Stimulated activated CD4-positive, alpha-beta T cell treated with anti-CD3 and anti-CD28 coated beads, TNF-alpha, amount 100 ng/mL, for 4 hours (primary cell): ENCODE data around the gene DSTN.

Experiments
- DNase-seq, 3 experiments: peaks; one replicate each; pipeline ENCODE4 v3.0.0-alpha.2; 2020; ENCODE audit warnings: low read depth in 3 of 3

DSTN gene

DNA sequence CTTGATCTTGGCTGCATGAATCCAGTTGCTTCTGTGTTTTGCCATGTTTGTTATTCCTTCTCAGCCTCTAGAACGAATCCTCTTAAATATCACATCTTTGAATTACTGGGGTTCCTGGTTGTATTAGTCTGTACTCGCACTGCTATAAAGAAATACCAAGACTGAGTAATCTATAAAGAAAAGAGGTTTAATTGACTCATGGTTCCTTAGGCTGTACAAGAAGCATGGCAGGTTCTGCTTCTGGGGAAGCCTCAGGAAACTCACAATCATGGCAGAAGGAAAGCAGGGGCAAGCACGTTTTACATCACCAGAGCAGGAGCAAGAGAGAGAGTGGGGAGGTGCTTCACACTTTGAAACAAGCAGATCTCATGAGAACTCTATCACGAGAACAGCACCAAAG, 20.7 kb upstream of the DSTN start:
- no peak for DNase-seq

DNA sequence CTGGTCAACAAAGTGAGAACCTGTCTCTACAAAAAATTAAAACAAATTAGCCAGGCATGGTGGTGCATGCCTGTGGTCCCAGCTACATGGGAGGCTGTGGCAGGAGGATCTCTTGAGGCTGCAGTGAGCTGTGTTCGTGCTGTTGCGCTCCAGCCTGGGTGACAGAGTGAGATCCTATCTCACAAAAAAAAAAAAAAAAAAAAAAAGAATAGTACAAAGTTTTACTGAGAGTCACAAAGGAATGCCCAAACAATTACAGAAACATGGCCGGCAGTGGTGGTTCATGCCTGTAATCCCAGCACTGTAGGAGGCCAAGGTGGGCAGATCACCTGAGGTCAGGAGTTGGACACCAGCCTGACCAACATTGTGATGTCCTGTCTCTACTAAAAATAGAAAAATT, 14.8 kb upstream of the DSTN start:
- no peak for DNase-seq

DNA sequence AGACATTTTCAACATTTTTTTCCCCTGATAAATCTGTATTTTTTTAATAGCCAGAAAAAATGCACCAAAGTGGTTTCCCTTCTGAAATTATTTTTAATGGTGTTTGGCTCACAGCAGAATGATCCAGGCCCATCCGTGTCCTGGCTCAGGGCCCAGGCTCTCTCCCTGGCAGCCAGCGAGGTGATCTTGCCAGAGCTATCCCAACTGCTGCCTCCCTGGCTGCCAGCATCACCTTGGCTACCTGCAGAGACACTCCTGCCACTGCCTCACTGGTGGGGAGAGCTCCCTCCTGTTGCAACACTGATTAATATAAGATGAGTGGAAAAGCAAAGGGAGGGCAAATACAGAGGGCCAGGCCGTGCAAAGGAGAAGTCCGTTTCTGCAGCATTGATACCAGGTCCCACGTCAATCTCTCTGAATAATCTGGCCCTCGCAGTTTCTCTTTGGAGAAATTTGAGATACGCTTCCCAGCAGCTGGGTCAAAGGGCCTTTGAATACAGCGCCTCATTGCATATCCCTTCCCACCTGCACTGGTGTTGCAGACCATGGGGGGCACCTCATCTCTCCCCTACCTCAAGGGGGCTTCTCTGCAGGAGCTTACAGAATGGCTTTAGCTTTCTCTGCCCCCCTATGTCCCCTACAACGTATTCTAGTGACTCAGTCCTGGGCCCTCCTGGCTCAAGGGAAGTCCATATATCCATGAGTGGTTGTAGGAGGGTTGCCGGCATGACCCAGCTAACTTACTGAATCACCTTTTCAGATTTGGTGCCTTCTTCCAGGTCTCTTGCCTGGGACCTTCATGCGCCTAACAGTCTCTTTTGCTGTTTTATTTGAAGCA, 12.8 kb upstream of the DSTN start:
- no peak for DNase-seq

DNA sequence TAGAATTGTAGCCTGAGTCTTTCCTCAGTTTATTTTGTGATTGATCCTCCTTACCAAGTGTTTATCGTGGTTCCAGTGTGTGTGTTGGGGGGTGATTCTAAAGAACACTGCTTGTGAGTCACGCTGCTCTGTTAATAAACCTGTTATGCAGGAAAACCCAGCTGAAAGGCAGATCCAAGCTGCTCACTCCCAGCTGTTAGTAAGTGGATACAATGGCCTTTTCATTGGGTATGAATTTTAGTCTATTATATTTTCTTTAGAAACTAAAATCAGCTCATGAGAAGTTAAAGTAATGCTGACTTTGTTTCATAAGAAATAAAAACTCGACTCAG, 12.2 kb upstream of the DSTN start:
- no peak for DNase-seq

DNA sequence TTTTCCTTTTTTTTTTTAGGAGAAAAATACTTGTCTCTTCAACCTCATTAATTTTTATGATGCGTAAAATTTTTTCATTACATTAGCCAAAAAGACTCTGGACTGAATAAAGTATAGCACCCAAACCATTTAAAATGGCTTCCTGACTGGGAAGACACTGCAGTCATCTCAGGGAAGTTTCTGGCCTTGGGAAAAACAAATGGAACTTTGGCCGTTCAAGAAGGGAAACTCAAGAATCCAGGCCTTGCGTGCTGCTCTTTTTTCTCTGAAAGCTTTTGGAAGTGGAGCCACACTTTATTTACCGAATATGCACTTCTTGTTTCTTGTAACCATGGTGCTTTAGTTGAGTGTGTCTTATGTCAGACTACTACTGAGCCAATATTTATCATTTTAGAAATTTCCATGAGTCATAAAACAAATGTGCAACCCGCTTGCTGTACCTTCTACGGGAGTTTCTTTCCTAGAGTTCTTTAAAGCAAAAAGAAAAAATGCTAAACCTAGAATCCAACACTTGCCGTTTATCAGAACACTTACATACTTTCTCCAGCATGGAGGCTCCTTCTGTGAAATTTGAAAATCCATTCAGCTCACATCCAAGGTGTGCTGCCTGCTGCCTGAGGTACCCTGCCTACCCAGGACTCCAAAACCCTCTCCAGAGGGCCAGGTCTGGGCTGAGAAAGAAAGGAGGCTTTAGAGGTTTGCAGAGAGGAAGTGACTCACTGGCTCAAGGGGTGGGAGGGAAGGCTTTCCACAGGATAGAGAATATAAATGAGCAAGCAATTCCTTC, 11.5 kb upstream of the DSTN start:
- no peak for DNase-seq

DNA sequence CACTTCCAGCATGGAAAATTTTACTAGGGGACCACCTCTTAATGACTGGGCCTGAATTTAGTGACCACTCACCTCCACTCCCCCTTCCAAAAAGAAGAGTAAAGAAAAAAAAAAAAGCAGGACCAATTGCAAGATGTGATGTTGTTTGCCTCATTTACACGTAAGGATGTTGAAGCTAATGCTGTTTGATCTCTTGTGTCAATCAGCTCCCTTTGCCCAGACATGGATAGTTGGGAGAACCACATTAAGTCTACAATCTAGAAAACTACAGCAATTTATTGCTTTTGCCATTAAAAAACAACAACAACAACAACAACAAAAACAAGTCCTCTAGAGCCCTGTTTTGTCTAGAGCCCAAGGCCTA, 11.0 kb upstream of the DSTN start:
- no peak for DNase-seq

DNA sequence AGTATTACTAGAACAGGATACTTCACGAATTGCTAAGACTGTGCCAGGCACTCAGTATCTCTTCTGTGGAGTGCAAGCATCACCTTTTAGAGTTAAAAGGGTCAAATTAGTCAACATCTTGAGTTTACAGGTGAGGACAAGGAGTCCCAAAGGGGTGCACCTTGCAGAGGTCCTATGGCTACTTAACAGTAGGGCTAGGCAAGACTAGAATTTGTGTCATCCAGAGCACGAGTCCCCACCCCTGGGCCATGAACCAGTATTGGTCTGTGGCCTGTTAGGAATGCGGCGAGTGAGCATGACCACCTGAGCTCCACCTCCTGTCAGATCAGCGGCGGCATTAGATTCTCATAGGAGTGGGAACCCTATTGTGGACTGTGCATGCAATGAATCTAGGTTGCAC, 10.5 kb upstream of the DSTN start:
- no peak for DNase-seq

DNA sequence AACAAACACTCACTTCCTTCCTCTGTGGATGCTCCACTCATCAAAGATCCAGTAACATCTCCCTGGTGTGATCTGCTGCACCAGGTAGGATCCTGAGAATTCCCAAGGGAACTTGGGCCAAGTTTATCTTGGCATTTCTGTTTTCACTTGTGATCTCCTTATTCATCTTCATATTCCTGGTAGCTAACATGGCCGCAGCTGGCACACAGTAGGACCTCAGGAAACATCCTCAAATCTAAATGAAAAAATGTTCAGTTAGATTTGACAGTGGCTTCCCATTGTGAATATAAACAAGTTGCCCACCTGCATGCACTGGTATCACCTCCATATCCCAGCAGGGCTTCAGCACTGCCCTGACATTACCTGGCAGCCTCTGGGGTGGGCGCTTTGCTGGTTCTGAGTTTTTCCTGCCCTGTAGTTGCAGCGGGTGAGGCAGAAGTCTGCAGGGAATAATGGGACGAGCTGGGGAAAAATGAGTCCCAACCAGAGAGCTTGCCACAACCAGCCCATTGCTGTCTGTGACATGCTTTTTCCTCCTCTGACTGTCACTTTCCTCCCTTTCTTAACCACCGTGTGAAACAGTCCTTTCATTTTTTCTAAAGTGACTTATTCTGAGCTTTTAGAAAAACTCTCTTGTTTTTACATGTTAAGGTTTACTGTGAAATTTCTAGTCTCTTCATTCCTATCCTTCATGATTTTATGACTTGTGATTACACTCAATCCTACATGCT, 9.4 kb upstream of the DSTN start:
- DNase-seq: no peak

DNA sequence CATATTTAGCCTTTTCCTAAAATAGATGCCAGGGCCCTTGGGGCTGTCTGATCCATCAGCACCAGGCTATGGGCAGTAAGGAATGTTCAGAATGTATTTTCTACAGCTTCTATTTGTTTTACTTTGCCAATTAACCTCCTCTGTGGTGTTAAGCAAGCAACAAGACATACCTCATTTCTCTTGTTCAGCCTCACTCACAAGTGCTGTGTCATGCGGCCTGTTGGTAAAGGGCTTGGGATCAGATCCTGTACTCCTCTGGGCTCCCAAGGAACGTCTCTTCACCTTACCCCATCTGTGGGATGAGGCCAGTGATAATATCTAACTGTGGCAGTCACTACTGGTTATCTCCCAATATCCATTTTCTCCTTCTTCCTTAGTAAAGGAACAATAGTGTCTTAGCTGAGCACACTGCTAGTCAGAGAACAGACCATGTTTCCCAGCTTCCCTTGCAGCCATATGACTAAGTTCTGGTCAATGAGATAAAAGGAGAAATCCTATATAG, 7.0 kb upstream of the DSTN start:
- no peak for DNase-seq

DNA sequence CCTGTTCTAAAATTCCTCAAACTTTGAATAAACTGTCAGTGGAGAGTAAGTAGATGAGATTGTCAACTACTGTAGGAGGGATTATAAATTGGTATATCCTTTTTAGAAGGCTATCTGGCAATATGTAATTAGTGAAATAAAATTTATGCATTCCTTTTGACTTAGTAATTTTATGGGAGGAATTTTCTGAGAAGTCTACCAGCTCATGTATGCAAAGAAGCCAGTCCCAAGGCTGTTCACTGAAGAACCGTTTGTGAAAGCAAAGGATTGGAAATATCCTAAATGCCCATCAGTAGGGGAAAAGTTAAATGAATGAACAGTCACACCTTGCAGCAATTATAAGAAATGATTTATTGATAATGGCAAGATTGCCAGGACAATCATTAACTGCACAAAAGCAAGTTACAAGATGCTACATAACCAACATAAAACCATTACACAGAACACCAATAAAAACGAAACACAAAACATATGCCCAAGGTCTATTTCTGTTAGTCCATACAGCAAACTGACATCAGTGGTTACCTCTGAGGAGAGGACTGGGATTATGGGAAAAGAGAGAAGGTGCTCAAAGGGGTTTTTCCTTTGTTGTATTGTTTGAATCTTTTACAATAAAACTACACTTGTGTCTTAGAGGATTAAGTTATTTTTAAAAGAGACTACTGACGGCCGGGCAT, 4.6 kb upstream of the DSTN start:
- DNase-seq: no peak

DNA sequence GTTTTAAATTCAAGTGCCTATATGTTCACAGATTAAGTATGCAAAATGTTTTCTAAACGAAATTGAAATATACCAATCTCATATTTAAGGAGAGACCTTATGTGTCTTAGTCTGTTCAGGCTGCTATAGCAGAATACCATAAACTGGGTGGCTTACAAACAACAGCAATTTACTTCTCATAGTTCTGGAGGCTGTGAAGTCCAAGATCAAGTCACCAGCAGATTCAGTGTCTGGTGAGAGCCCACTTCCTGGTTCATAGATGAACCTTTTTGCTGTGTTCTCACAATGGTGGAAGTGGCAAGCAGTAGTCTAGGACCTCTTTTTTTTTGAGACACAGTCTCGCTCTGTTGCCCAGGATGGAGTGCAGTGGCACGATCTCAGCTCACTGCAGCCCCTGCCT, 3.5 kb upstream of the DSTN start:
- no peak for DNase-seq

DNA sequence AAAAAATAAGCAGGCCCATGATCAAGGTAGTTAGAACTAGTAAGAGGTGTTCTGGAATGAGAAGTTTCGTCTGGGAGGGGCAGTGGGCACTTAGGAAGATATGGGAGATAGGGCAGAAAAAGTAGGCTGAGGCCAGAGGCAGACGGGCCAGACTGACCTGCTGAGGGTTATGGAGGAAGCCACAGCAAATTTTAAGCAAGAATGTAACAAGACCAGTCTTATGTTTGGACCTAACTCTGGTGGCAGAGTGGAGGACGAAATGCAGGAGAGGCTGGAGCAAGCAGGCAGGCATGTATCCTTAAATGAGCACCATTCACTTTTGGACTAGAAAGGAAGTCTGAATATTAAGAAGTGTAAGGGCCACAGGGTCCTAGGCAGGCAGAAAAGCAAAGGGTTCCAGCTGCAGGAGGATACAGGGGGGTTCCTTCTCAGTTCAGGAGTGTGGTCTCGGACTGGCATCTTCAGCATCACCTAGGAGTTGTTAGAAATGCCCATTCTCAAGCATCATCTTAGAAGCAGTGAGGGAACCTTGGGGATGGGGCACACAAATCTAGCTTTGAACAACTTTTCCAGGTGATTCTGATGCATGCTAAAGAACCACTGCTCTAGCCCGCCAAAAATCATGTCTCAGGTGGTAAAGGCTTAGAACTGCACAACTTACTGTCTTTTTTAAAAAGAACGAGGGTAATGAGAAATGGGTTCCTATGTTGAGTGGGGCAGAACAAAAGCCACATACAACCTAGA, 1.7 kb upstream of the DSTN start:
- DNase-seq: no peak

DNA sequence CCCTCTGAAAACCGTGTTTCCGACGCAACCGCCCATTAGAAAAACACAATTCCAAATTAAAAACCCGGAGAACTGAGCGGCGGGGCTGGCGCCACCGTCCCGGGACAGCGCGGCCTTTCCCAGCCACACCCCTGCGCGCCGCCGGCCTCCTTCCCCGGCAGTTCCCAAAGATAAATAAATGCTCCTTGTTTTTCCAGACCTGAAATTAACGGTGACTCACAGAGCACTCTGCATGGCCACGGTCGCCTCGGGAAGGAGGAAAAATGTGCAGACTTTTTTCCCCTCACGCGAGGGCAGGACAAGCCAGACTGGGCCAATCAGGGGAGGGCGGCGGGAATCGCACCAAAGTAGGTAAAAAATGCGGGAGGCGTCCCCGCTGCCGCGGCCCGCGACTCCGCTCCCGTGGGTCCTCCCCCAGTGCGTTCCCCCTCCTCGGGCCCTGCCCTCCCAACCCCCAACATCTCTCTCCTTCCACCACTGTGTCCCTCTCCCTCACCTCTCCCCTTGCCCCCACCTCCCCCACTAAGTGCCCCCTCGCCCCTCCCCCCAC, 828 bp upstream of the DSTN start:
- DNase-seq: no peak

DNA sequence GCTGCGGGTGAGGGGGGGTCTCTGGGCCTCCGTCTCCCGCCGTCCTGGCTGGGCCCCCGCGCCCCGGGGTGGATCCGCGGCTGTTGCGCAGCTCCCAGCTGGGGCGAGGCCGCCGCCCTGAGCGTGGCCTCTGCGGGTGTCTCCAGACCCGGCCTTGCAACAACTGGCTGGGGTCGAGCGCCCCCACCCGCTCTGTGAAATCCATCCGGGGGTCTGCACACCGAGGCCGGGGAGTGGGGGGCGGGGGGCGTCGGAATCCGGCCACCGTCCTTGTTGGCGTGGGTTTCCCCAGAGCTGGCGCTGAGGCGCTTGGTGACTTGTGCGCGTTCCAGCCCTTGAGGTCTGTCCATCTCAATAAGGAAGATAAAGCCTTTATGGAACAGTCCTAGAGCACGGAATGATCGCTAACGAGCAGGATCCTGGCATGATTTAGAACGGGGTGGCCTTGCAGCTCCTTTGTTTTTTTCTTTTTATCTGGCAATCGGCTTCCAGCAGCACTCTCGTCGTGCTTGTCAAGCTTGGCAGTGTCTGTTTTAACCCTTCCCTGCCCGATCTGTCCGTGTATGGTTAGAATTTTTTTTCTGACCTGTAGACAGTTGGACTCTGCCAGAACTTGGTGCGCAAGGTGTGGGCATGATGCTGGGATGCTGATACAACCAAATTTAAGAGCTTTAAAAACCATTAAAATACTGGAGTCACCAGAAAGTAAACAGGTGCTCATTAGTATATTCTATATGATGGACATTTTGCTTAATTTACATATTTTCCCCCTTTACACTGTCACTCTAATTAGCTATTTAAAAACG, 675 bp downstream of the DSTN start:
- DNase-seq: no peak

DNA sequence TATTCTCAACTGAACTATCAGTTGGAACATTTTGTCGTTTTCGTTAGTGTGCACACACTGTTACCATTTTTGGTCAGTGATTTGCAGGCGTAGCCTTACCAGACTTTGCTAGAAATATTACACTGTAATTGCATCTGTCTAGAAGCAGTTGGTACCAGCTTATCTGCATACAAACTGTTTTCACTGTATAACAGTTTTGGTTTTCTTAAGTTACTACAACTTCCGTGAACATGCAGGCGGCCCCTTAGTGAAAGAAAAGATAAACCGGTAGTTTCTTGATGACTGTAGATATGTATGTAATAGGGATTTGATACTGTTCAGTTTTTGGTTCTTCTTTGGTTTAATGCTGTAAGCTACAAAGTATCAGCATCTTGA, 1.3 kb downstream of the DSTN start:
- DNase-seq: no peak

DNA sequence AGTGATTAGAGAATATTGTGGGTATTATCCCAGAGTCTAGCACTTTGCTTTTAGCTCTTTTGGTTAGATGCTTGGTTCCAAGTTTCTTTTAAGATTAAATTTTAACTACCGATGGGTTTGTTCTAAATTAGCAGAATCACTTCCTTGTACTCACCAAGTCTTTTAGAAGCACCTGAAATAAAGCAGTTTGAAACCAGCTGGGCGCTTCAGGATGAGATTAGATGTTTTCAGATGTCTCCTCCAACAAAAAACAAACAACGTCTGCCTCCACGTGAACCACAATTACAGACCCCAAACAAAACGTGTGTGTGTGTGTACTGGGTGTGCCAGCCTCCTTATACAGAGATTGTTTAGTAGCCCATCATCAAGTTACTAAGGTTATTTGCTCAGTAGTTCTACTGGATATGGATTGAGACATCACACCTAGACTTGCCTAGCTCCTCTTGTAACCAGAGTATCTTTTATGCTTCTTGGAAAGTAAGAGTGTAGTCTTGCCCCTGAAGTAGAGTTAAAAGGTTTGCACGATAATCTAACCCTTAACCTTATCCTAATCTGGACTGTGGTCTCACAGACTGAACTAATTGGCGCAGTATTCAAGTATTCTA, 2.3 kb downstream of the DSTN start:
- no peak for DNase-seq

DNA sequence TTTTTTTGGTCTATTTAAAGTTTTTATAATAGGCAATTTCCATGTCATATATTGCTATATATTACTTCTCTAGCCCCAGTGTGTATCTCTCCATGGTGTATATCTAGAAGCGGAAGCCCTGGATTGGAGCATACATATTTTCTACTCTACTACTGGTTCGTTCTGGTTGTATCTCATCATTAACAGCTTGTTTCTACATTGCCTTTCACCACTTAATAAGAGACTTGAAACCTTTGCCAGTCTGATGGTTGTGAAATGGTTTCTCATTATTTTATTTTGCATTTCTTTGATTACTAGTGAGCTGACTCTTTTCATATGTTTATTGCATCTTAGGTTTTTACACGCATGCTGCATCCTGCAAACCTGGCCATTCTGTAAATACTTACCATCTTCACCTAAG, 3.6 kb downstream of the DSTN start:
- DNase-seq: no peak

DNA sequence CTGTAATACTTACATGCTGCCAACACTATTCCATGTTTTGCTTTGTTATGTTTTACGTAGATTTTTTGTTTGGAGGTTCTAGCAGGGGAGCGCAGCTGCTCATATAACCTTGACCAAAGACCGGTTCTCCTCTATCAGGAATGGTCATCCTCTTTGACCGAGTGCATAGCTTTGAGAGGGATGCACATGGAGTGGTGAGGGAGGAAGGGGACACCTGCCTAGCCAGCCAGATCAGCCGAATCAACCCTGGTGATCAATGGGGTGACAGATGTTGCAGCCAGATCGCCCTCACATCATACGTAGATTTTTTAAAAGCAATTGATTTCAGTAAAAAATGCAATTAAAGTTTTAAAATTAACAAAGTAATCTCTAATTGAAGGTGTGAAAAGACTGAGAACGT, 6.3 kb downstream of the DSTN start:
- no peak for DNase-seq

DNA sequence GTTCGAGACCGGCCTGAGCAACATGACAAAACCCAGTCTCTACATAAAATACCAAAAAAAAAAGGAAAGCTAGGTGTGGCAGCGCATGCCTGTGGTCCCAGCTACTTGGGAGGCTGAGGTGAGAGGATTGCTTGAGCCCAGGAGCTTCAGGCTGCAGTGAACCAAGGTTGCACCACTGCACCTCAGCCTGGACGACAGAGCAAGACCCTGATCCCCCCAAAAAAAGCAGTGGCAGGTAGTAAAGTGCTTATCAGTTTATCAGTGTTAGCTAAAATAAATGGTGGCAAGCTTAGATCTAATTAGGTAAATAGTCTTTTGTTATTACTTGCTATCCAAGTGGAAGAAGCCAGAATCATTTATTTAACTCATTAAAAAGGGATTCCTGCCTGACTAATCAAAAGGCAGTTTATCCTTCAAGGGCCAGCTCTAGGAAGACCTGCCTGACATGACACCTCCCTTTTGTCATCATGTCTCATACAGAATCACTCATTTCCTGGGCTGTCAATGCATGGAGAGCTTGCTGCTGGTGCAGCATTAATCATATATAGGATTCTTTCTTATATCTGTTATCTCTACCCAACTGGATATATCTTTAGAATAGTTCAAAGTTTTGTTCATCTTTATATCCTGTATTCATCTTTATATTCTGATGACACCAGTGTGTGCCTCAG, 9.6 kb downstream of the DSTN start:
- no peak for DNase-seq
